Urinary bladder (tissue), 4 donors: ENCODE measurements around the gene VASH2. TPM values are rescaled to one million over a fixed set of nuclear protein-coding genes. Genes with fewer than 3 reads are reported as not detected.
"Not testable (repeated sequence)": the region's sequence is repeated elsewhere in the genome, so short reads cannot be mapped to it uniquely, and the experiment has no call there.

Experiments
- DNase-seq: peaks from one replicate; pipeline ENCODE4 v3.0.0-alpha.2; 2015; ENCODE audit errors: extremely low spot score
- H3K27ac ChIP-seq: one replicate; pipeline ENCODE4 v1.5.1; 2013; ENCODE audit warnings: low read depth, mild to moderate bottlenecking, moderate library complexity
- H3K36me3 ChIP-seq: one replicate; pipeline ENCODE4 v1.6.1; 2013; ENCODE audit warnings: mild to moderate bottlenecking, moderate library complexity; ENCODE audit not compliant: insufficient read depth
- H3K4me1 ChIP-seq: one replicate; pipeline ENCODE4 v1.6.1; 2013; ENCODE audit warnings: mild to moderate bottlenecking, moderate library complexity; ENCODE audit not compliant: insufficient read depth
- H3K4me3 ChIP-seq: one replicate; pipeline ENCODE4 v1.5.1; 2013; ENCODE audit warnings: low read depth, low read length
- WGBS: extraction: QIAGEN DNeasy Blood & Tissue Kit; methylation state at CpG from one replicate; pipeline ENCODE4 v1.1.7; 2013; 5-methylcytosine and 5-hydroxymethylcytosine counted together
- polyA plus RNA-seq: library from polyadenylated mRNA; stranded (reverse); fragments of 200-250 nt; gene quantifications from one replicate; pipeline ENCODE4 v1.2.3, GENCODE V29; 2013
- total RNA-seq: library from RNA; depleted of rRNA; stranded (reverse); fragments of >200 nt; gene quantifications from one replicate; pipeline ENCODE4 v1.2.3, GENCODE V29; 2014
- donor health status: healthy with polysubstance abuse.
- donor health status: healthy.

Gene VASH2
- total and polyA plus RNA-seq, 2 donors, result 1.9 to 19.7 TPM

DNA sequence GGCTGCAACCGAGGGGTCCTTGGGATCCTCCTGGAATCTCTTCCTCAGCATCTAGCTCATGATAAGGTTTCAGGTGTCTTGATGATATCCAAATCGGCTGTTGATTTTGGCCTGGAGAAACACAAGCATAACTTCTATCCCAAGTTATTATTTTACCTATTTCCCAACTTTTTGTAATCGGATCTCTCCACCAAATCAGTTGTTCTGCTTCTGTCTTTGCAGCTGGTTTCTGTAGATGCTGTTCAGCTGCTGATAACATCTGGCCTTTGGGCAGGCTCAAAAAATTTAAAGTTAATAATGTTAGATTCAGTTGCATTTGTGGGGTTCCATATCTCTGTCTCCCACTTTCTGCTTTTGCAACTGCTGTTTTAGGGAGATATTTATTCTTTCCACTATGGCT, 76.7 kb downstream of the VASH2 start:
- WGBS, result 83% methylated on average over 3 of the region's 3 CpGs
- not testable (repeated sequence) for H3K4me1 ChIP-seq, DNase-seq, H3K36me3 ChIP-seq, H3K27ac ChIP-seq, H3K4me3 ChIP-seq

DNA sequence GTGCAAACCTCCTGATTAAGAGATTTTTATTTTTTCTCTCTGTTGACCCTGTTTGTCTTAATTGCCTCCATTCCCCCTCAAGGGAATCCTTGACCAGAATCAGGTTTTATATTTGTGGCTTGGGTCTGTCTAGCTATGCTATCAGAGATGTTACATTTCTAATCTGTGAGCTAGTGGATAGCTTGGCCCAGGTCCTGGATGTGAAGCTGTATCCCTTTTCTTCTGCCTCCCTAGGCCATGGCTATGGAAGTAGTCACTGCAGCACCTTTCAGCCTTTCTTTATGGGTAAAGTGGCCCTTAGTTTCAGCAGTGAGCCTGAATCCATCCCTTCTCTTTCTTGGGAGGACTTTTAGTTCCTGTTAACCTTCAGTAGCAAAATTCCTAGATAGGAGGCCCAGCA, 82.3 kb downstream of the VASH2 start:
- DNase-seq, result no peak
- H3K27ac ChIP-seq, result no peak overlapping the region
- H3K4me1 ChIP-seq, result no peaks in the 10 kb centered on the region
- no peaks in the 10 kb centered on the region for H3K36me3 ChIP-seq
- H3K4me3 ChIP-seq, result no peak overlapping the region

DNA sequence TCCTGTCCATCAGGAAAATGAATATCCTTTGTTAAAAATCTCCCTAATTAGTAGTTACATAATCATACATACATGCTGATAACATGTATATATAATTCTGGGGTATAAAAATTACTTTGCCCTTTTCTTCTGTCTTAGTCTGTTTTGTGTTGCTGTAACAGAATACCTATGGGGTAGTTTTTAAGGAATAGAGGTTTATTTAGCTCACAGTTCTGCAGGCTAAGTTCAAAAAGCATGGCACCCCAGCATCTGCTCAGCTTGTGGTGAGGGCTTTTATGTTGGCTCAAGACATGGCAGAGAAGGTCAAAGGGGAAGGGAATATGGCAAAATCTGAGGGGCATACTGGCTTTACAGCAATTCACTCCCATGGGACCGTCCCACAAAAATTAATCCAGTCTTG, 84.4 kb downstream of the VASH2 start:
- 91% methylated on average over 1 of the region's 1 CpG for WGBS

DNA sequence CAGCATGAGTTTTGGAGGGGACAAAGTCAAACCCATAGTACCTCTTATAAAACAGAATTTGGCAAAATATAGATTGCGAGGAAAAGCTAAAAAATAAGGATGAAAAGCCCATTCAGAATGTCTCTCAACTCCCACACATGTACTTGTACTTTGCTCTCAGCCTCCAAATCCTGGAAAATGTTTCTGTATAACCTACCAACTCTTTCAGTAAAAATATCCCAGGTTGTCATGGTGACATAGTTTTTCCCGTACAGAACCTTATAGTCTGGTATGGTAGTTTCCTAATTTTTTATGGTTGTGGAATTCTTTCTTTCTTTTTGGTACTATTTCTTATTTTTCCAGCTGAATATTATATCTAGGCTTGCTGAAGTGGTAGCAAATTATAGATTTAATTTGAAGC, 85.2 kb downstream of the VASH2 start:
- H3K36me3 ChIP-seq, result no peaks in the 10 kb centered on the region
- no peak overlapping the region for H3K27ac ChIP-seq
- no peaks in the 10 kb centered on the region for H3K4me1 ChIP-seq
- no peak overlapping the region for H3K4me3 ChIP-seq
- WGBS, result 79% methylated on average over 2 of the region's 2 CpGs
- DNase-seq, result no peak

More for the DNA sequence above, 84.4 kb downstream of the VASH2 start:
- no peak for DNase-seq
- Histone ChIP-seq H3K4me3 (no peak overlapping the region), H3K36me3 (no peaks in the 10 kb centered on the region), H3K27ac (no peak overlapping the region), H3K4me1 (no peaks in the 10 kb centered on the region)

Other genes with a start within 250 kb of the VASH2 start
- 69.2 TPM for gene NSL1, start 158.8 kb upstream of the VASH2 start, total RNA-seq
- 30.8 TPM for gene NSL1, start 158.8 kb upstream of the VASH2 start, polyA plus RNA-seq
- 18.8 TPM for gene TATDN3, start 158.6 kb upstream of the VASH2 start, total RNA-seq
- 13.1 TPM for gene TATDN3, start 158.6 kb upstream of the VASH2 start, polyA plus RNA-seq
- not detected for gene SPATA45, start 102.9 kb upstream of the VASH2 start, total RNA-seq
- not detected for gene SPATA45, start 102.9 kb upstream of the VASH2 start, polyA plus RNA-seq
- gene FLVCR1, start 92.3 kb upstream of the VASH2 start, total RNA-seq, result 25.2 TPM
- 4.1 TPM for gene FLVCR1, start 92.3 kb upstream of the VASH2 start, polyA plus RNA-seq
- gene ANGEL2, start 65.3 kb downstream of the VASH2 start, total RNA-seq, result 104 TPM
- 18.6 TPM for gene ANGEL2, start 65.3 kb downstream of the VASH2 start, polyA plus RNA-seq
- gene RPS6KC1, start 100.7 kb downstream of the VASH2 start, total RNA-seq, result 72.4 TPM
- gene RPS6KC1, start 100.7 kb downstream of the VASH2 start, polyA plus RNA-seq, result 13.2 TPM